Tibial artery (tissue), 4 donors: ENCODE measurements around the gene ZNF626.
"Not testable (repeated sequence)": the region's sequence is repeated elsewhere in the genome, so short reads cannot be mapped to it uniquely, and the experiment has no call there.

Experiments used
- DNase-seq, 2 donors: peaks; one replicate each; pipeline ENCODE4 v3.0.0-alpha.2; 2019
- H3K27ac ChIP-seq, 2 donors: fragments of 200-600 bp; sonication (generic) in 1 of 2; 1 replicate in 1 of 2; 2 replicates in 1 of 2; pipeline ENCODE4 v1.5.1; 2018 to 2019; ENCODE audit warnings: mild to moderate bottlenecking in 1 of 2
- H3K27me3 ChIP-seq, 2 donors: fragments of 200-600 bp; sonication (generic) in 1 of 2; one replicate each; pipeline versions ENCODE4 v1.5.1 to v1.6.0; 2016 to 2019
- H3K36me3 ChIP-seq, 3 donors: fragments of 200-600 bp; sonication (generic) in 2 of 3; one replicate each; pipeline ENCODE4 v1.5.1; 2016 to 2019; ENCODE audit warnings: mild to moderate bottlenecking in 2 of 3
- H3K4me1 ChIP-seq, 4 donors: fragments of 200-600 bp; sonication (generic) in 2 of 4; 1 replicate in 3 of 4; 2 replicates in 1 of 4; pipeline ENCODE4 v1.5.1; 2016 to 2019
- H3K4me3 ChIP-seq, 2 donors: fragments of 200-600 bp; sonication (generic) in 1 of 2; 1 replicate in 1 of 2; 2 replicates in 1 of 2; pipeline ENCODE4 v1.5.1; 2018 to 2019; ENCODE audit warnings: mild to moderate bottlenecking in 2 of 2
- H3K9me3 ChIP-seq, 3 donors: fragments of 200-600 bp; sonication (generic) in 1 of 3; one replicate each; pipeline ENCODE4 v1.5.1; 2016 to 2019
- CTCF ChIP-seq, 2 experiments: fragments of 200-600 bp in 1 of 2; fragments of 450-650 bp in 1 of 2; IDR thresholded peaks; one replicate each; pipeline ENCODE4 v1.5.1; 2017 to 2019; ENCODE audit warnings: antibody characterized with exemption in 2 of 2, mild to moderate bottlenecking in 1 of 2, moderate library complexity in 1 of 2
- intact Hi-C: fragments of 100-400 bp; cut with DNase I; formaldehyde crosslinking; loops from one replicate; pipeline ENCODE4 v1.15.0; 2023; ENCODE audit warnings: low total_unique reads

The ZNF626 gene

GRCh38 chr19:20661150-20661819, at the start of gene ZNF626:
Gene ZNF626 (minus strand): TSS chr19:20661571. CDS start chr19:20661446, 125 bp downstream.
- DNase-seq = peak; percentile 98 to 99
- intact Hi-C loops = loop anchor here (10.0 kb wide), 2 partner anchors 114 to 1716 kb away; partner anchors contain the start of genes HOMER3 and ZNF66
- H3K4me3 ChIP-seq = peak within 1 kb of the TSS; percentile 84 to 91
- H3K27me3 ChIP-seq = no peaks in the 10 kb centered on the region
- peaks cover 15 to 29% (median 19%) of the 10 kb centered on the region in 3 donors for H3K36me3 ChIP-seq
- peaks cover 0 to 36% (median 11%) of the 10 kb centered on the region in 4 donors for H3K4me1 ChIP-seq
- H3K27ac ChIP-seq = peak within 1 kb of the TSS; percentile 91 to 93
- H3K9me3 ChIP-seq = peaks cover 0 to 14% (median 0%) of the 10 kb centered on the region in 3 donors
- no peak for TF ChIP-seq CTCF (IDR thresholded peaks at IDR 0.05)

GRCh38 chr19:20669263-20669662, 7.9 kb upstream of the ZNF626 start:
- intact Hi-C loops = loop anchor here (10.0 kb wide), 2 partner anchors 106 to 1724 kb away; partner anchors contain the start of genes HOMER3 and ZNF66
- Histone ChIP-seq H3K9me3 (no peaks in the 10 kb centered on the region), H3K36me3 (no peaks in the 10 kb centered on the region), H3K4me1 (peaks cover 0 to 11% (median 0%) of the 10 kb centered on the region in 4 donors), H3K27ac (no peak overlapping the region), H3K4me3 (no peak overlapping the region), H3K27me3 (no peaks in the 10 kb centered on the region)
- TF ChIP-seq CTCF (IDR thresholded peaks at IDR 0.05) = no peak
- DNase-seq = no peak

GRCh38 chr19:20667281-20667680, 5.9 kb upstream of the ZNF626 start:
- Histone ChIP-seq H3K36me3 (no peaks in the 10 kb centered on the region), H3K4me1 (peaks cover 0 to 11% (median 0%) of the 10 kb centered on the region in 4 donors), H3K27me3 (no peaks in the 10 kb centered on the region), H3K9me3 (no peaks in the 10 kb centered on the region), H3K27ac (no peak overlapping the region), H3K4me3 (no peak overlapping the region)
- no peak for TF ChIP-seq CTCF (IDR thresholded peaks at IDR 0.05)
- no peak for DNase-seq
- intact Hi-C loops = loop anchor here (10.0 kb wide), 2 partner anchors 108 to 1722 kb away; partner anchors contain the start of genes HOMER3 and ZNF66

GRCh38 chr19:20664901-20665781, 3.8 kb upstream of the ZNF626 start:
- peak; percentile 32 to 81 for DNase-seq
- peak overlapping the region; percentile 29 to 39 for H3K4me3 ChIP-seq
- H3K4me1 ChIP-seq = peaks cover 0 to 16% (median 2%) of the 10 kb centered on the region in 4 donors
- H3K27me3 ChIP-seq = no peaks in the 10 kb centered on the region
- intact Hi-C loops = loop anchor here (10.0 kb wide), 2 partner anchors 110 to 1720 kb away; partner anchors contain the start of genes HOMER3 and ZNF66
- H3K27ac ChIP-seq = peak overlapping the region; percentile 47 to 84
- TF ChIP-seq CTCF (IDR thresholded peaks at IDR 0.05) = no peak
- H3K9me3 ChIP-seq = no peaks in the 10 kb centered on the region
- H3K36me3 ChIP-seq = no peaks in the 10 kb centered on the region

- not testable (repeated sequence) for H3K27me3 ChIP-seq, DNase-seq, H3K9me3 ChIP-seq, H3K4me3 ChIP-seq, H3K36me3 ChIP-seq
- peak overlapping the region; percentile 47 to 84 for H3K27ac ChIP-seq
- intact Hi-C loops = loop anchor here (10.0 kb wide), 2 partner anchors 110 to 1720 kb away; partner anchors contain the start of genes HOMER3 and ZNF66
- peaks cover 0 to 23% (median 7%) of the 10 kb centered on the region in 4 donors for H3K4me1 ChIP-seq
Measured at GRCh38 chr19:20664475-20664874, 3.1 kb upstream of the ZNF626 start.
